Bronchial epithelial cell (primary cell): Measurements from ENCODE around the gene TUB. TPM values are rescaled to one million over a fixed set of nuclear protein-coding genes. Genes with fewer than 3 reads are reported as not detected.

ENCODE experiments used
- DNase-seq: peaks from one replicate; pipeline ENCODE4 v3.0.0-alpha.2; 2010; ENCODE audit warnings: low read depth
- FAIRE-seq: peaks from 2 replicates; lab custom pipeline; 2011; peaks lifted over from hg19 to GRCh38; lab: Jason Lieb, UNC
- H3K27me3 ChIP-seq: 2 replicates; pipeline ENCODE4 v1.5.1; 2011; ENCODE audit warnings: low read length; ENCODE audit not compliant: control insufficient read depth, insufficient read depth
- H3K36me3 ChIP-seq: 2 replicates; pipeline ENCODE4 v1.5.1; 2011; ENCODE audit warnings: low read length; ENCODE audit not compliant: control insufficient read depth, insufficient read depth
- H3K4me3 ChIP-seq: 2 replicates; pipeline ENCODE4 v1.5.1; 2011; ENCODE audit warnings: mild to moderate bottlenecking, low read depth, low read length, control low read depth
- total RNA-seq: library from RNA; depleted of rRNA; stranded (reverse); fragments of >200 nt; gene quantifications from 2 replicates; pipeline ENCODE4 v1.2.1, GENCODE V29; 2014
- TF ChIP-seq, protein P1 (sequence below): IDR thresholded peaks from 2 replicates; pipeline ENCODE4 v1.5.1; 2011; ENCODE audit warnings: mild to moderate bottlenecking, moderate library complexity, low read length, control low read depth, inconsistent platforms; ENCODE audit not compliant: insufficient read depth, severe bottlenecking

Gene TUB
- total RNA-seq, 1 donor from 2014 or later = 0.26 TPM

DNA sequence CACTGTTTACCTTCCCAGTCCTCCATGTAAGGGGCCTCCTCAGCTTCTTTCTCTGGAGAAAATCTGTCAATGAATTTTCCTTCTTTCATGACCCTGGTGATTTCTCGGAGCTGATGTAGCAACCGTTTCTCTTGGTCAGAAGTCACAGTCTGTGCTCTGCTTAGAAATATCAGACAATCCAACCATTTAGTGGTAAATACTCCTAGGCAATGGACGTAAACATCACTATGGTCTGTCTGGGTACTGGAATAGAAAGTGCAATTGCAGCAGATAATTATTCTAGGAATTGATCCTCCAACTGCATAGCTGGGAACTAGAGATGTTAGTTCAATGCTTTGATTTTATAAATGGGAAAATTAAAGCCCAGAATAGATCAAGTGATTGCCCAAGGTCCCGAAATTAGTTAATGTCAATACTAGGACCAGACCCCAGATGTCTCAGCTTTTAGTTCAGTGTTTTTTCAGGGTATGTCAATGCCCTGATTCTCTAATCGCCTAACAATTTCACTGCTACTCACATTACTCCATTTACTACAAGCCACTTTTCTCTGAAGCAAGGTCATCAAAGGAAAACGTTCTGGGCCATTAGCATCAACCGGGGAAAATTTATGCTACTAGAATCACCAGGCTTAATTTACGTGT lies 45.8 kb downstream of the TUB start:
- TF ChIP-seq, protein P1, sequence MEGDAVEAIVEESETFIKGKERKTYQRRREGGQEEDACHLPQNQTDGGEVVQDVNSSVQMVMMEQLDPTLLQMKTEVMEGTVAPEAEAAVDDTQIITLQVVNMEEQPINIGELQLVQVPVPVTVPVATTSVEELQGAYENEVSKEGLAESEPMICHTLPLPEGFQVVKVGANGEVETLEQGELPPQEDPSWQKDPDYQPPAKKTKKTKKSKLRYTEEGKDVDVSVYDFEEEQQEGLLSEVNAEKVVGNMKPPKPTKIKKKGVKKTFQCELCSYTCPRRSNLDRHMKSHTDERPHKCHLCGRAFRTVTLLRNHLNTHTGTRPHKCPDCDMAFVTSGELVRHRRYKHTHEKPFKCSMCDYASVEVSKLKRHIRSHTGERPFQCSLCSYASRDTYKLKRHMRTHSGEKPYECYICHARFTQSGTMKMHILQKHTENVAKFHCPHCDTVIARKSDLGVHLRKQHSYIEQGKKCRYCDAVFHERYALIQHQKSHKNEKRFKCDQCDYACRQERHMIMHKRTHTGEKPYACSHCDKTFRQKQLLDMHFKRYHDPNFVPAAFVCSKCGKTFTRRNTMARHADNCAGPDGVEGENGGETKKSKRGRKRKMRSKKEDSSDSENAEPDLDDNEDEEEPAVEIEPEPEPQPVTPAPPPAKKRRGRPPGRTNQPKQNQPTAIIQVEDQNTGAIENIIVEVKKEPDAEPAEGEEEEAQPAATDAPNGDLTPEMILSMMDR = no peak

DNA sequence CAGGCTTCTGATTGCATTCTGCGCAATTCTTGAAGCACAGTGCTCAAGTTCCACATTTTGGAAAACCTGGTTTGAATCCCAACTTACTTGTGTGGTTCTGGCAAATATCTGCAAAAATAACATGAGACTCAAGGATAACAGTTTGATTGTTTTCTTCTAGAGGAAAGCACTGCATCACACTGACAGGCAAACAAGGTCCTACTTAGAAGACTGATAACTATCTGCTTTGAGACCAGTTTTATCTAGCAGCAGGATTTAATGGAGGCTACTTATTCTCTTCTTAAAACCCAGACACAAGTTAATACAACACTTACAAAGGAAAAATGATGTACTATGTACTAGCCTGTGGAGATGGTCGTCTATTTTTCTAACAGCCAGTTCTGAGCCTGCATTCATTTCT lies 46.4 kb downstream of the TUB start:
- no peak overlapping the region for H3K4me3 ChIP-seq
- H3K27me3 ChIP-seq = no peaks in the 10 kb centered on the region
- TF ChIP-seq, protein P1 = no peak
- H3K36me3 ChIP-seq = no peaks in the 10 kb centered on the region
- DNase-seq (no peak), FAIRE-seq (no peak)

More for the DNA sequence above, 45.8 kb downstream of the TUB start:
- no peak for DNase-seq
- Histone ChIP-seq H3K27me3 (no peaks in the 10 kb centered on the region), H3K36me3 (no peaks in the 10 kb centered on the region), H3K4me3 (no peak overlapping the region)
- FAIRE-seq = no peak

DNA sequence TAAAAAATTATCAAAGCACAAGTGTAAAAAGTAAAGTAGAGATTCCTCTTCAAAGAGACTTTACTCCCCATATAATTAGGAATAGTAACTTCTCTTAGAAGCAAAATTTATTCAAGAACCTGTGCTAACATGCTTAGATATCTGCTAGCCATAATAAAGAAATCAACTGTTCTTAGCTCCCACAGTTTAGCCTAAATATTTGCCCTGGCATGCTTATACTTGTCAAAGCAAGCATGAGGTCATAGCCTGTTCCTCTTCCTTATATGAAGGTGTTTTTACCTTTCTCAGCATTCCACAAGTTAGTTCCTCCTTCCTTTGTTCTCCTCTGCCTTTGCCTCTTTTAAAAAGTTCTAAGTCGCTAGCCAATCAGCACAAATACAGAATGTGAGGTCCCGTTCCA lies 57.5 kb downstream of the TUB start:
- Histone ChIP-seq H3K36me3 (no peaks in the 10 kb centered on the region), H3K4me3 (no peak overlapping the region), H3K27me3 (no peaks in the 10 kb centered on the region)
- DNase-seq = peak; percentile 94
- FAIRE-seq = peak; percentile 94
- TF ChIP-seq, protein P1 = no peak

GRCh38 chr11:8149726-8150125 lies 68.7 kb downstream of the TUB start:
- Histone ChIP-seq H3K4me3 (no peak overlapping the region), H3K27me3 (no peaks in the 10 kb centered on the region), H3K36me3 (no peaks in the 10 kb centered on the region)
- FAIRE-seq = no peak
- DNase-seq = no peak
- TF ChIP-seq, protein P1 = no peak

Other genes with a start within 250 kb of the TUB start
- not detected in 2 replicates for gene OR10A6, start 149.9 kb upstream of the TUB start, total RNA-seq
- not detected in 2 replicates for gene OR10A3, start 139.5 kb upstream of the TUB start, total RNA-seq
- under 0.01 and 3.1 TPM in 2 replicates for gene NLRP10, start 115.8 kb upstream of the TUB start, total RNA-seq
- 183 and 222 TPM in 2 replicates for gene EIF3F, start 93.9 kb upstream of the TUB start, total RNA-seq
- gene RIC3, start 87.8 kb downstream of the TUB start, total RNA-seq = 0.26 TPM in 2 replicates
- not detected in 2 replicates for gene LMO1, start 182.7 kb downstream of the TUB start, total RNA-seq